Stimulated activated CD4-positive, alpha-beta T cell treated with anti-CD3 and anti-CD28 coated beads, Interleukin-12 subunit alpha, Interleukin-12 subunit beta, amount 100 ng/mL, for 24 hours (primary cell): ENCODE data around the gene GAD1.

Source experiments
- DNase-seq, 2 experiments: peaks; one replicate each; pipeline ENCODE4 v3.0.0-alpha.2; 2020; ENCODE audit warnings: low read depth in 2 of 2

Gene GAD1

GRCh38 chr2:170846314-170846713, 29.6 kb downstream of the GAD1 start:
- no peak for DNase-seq

DNA sequence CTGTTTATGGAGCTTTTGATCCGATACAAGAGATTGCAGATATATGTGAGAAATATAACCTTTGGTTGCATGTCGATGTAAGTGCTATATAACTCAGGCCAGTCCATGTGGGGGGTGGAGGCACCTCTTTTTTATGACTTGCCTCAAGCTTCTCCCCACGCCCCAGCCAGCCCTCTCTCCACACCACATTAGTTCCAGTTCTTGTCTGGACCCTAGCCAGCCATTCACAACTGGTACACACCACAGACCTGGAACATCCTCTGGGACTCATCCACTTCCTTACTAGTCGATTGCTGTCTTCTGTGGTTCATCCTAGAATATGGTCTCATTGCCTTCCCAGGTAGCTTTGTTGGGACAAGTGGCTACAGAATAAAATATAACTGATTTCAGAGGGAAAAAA, 31.0 kb downstream of the GAD1 start:
- DNase-seq = no peak

- DNase-seq = no peak
Observed at GRCh38 chr2:170848587-170848986, 31.9 kb downstream of the GAD1 start.

- no peak for DNase-seq
Observed at GRCh38 chr2:170850251-170850650, 33.6 kb downstream of the GAD1 start.

DNA sequence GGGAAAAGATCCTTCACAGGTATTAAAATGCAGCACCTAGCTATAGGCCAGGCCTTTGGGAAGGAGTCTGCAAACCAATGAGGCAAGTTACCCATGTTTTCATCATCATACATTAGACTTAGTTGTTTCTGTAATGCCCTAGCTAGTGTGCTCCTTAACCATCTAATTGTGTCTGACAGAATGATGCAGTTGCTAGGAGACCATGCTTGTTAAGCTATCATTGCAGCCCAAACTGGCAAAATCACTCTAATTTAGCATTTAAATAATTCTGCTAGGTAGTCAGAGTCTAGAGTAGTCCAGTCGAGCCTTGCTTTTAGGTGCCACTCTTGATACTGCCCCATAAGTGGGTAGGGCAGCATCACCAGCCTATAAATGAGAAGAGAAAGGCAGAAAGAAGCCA, 34.9 kb downstream of the GAD1 start:
- no peak for DNase-seq

GRCh38 chr2:170856066-170856465, 39.4 kb downstream of the GAD1 start:
- no peak for DNase-seq

- no peak for DNase-seq
Observed at GRCh38 chr2:170862286-170862902, 45.7 kb downstream of the GAD1 start.

GRCh38 chr2:170863087-170863486, 46.4 kb downstream of the GAD1 start:
- no peak for DNase-seq

DNA sequence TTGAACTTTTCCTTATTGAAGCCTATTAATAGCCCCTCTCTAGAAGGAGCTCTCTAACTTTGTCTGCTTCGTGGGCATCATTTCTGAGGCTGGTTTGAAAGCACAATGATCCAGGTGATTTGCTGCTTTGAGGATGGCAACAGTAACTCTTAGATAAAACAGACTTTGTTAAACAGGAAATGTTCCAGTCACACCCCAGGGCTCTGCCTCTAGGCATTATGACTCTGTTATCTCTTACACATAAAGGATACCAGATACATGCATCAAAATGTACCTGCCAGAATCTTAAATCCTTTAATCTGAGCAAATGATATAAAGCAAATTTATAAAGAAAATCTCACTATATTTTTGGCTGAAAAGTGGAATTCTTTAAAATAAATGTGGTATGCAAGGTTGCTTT, 52.3 kb downstream of the GAD1 start:
- DNase-seq = no peak

- DNase-seq = no peak
Observed at GRCh38 chr2:170869461-170869860, 52.8 kb downstream of the GAD1 start.

DNA sequence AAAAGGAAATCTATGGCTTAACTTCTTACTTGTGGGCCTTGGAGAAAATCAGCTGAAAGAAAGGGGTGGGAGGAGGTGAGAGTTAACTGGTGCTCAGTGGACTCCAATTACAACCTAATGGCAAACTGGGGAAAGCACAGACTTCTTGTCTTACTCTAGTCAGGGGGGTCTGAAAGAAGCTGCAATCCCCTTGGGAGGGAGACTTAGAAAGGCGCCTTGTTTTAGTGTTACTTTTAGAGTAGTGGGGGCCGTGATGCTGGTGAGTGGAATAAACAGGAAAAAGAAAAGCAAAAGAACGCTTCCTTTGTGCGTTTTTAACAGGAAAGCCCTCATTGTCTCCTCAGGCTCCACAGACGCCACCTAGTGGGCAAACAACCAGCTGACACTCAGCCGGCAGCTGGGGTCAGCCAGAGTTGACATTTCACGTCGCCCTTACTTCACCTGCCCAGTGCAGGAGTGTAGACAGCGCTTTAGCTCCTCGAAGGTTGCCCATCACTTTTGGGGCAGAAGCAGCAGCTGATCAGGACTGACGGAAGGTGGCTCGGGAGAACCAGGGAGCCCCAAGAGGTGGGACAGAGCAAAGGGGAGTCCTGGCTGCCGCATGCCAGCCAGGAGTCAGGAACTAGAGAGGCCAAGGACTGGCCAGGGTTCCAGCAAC, 56.5 kb downstream of the GAD1 start:
- DNase-seq = peak; percentile 39 to 77

- DNase-seq = no peak
Observed at GRCh38 chr2:170878066-170878465, 61.4 kb downstream of the GAD1 start.

DNA sequence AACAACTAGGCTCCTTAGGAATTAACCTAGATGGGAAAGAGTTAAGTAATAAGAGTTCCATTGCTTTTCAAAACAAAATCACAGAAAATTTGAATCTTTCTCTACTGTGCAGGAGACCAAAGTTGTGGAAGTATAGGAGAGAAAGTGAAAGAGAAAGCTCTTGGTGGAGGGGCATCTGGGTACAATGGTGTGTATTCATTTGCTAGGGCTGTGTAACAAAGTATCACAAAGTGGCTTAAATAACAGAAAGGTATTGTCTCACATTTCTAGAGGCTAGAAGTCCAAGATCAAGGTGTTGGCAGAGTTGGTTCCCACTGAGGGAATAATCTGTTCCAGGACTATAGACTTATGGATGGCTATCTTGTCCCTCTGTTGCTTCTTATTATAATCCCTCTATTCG, 61.8 kb downstream of the GAD1 start:
- no peak for DNase-seq

DNA sequence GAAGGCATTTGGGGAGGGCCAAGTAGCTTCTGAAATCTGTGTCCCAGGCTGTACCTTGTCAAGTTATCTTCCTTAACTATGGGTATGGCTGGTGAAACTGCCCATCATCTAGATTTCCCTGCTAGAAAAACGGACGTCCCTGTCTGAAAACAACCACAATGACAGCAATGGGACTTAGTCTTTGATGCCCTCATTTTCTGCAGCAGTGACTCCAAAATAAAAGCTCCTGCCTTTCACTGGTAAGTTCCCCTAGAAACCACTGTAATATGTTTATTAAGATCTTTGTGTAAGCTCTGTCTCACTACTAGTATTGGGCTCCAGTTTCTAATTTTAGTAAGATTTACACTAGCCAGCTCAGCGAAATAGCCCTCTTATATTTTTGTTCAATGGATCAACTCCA, 65.2 kb downstream of the GAD1 start:
- DNase-seq = no peak

- DNase-seq = no peak
Observed at GRCh38 chr2:170882758-170883157, 66.1 kb downstream of the GAD1 start.

DNA sequence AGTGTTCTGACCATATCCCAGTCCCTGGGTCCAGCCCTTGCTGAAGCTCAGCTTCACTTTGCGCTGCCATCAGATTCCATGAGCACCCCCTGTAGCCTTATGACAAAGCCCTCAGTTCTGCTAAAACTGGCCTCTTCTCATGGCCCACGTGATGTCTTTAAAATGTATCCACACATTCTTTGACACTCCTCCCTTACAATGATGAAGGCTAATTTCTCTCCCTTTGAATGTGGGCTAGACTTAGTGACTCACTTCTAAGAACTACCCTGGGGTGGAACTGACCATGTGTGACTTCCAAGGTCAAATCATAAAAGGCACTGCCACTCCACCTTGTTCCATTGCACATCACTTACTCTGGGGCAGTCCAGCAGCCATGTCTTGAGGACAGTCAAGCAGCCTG, 67.0 kb downstream of the GAD1 start:
- DNase-seq = no peak

- DNase-seq = no peak
Observed at GRCh38 chr2:170885130-170885791, 68.6 kb downstream of the GAD1 start.

DNA sequence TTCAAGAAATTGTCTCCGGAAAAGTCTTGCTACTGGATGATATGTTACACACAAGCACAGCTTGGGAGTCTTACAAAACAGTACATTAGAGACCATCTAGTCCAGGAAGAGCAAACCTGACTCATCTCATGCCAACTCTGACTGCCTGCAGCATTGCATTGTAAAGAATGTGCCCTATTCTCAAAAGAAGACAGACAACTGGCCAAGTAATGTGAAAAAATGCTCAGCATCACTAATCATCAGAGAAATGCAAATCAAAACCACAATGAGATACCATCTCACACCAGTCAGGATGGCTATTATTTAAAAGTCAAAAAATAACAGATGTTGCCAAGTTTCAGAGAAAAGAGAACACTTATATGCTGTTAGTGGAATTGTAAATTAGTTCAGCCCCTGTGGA, 69.7 kb downstream of the GAD1 start:
- no peak for DNase-seq

DNA sequence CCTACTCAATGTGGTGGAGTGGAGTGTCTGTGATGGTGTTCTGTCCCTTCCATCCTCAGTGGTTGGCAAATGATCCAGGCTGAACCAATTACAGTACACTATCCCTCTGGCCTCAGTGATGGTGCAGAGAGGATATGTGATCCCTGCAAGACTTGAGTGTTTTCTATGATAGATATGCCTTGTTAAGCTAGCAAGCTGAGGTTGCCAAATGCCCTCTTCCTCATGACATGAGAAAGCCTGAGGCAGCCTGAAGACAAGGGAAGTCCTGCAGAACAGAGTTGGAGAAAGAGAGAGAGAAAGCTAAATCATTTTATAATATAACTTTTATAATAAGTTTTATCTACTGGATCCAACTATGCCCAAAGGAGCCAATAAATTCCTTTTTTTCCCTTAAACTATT, 70.8 kb downstream of the GAD1 start:
- DNase-seq = no peak

DNA sequence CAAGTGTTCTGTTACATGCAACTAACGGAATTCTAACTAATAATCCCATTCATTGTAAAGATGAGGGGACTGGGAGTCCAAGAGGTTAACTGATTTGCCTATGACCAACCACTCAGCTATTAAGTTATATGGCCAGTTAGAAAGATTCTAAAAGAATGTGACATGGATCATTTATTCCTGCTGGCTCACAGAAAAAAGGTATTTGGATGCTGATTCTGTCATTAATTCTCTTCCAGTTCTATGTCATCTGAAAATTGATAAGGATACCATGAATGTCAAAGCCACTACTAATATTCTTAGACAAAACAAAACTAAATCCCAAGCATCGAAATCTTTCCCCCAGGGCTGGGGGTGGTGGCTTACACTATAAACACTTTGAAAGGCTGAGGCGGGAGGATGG, 71.2 kb downstream of the GAD1 start:
- no peak for DNase-seq

DNA sequence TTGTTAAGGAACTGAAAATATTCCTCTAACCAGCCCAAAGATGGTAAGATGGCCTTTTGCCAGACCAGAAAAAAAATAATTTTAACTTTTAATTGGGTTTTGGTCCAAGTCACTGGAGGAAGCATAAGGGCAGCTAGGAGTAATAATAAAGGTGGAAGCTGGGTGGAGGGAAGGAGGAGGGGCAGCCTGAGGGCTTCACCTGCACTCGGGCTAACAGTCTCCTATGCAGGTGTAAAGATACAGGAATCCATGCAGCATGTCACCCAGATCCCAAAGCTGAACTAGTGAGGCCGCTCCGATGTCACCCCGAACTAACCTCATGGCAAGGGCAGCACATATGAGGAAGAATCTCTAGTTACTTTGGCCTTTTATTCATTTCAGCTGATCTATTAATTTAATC, 75.2 kb downstream of the GAD1 start:
- no peak for DNase-seq

DNA sequence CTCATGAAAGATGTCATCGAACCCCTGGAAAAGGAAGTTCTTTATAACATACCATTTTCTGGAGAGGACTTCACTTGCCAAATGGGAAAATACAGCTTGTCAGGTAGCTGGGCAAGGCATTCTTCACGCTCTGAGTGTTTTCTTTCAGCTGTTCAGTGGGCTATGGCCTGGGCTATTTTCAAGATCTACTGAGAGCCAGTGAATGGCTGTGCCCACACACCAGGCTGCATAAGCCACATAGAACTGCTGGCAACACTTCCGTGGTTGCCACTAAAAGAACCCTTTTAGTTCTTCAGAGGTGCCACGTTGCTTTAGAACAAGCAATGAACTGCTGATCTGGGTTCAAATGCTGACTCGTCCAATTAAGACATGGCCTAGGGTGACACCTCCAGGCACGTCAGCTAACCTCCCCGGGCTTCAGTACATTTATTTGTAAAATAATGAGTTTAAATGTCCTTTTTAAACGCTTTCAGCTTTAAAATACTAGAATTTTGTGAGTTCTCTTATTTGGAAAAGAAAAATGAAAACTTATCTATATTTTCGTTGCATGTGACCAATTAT, 75.8 kb downstream of the GAD1 start:
- DNase-seq = no peak
